GM19372 (cell line): ENCODE results near the gene PIK3C2G.
"Not testable (repeated sequence)": the region's sequence is repeated elsewhere in the genome, so short reads cannot be mapped to it uniquely, and the experiment has no call there.

Source experiments
- ATAC-seq: cut with Tn5 transposase; IDR thresholded peaks from one replicate; pipeline ENCODE4 v1.9.1; 2021; ENCODE audit warnings: mild to moderate bottlenecking, low read depth, moderate library complexity; ENCODE audit not compliant: unreplicated experiment

PIK3C2G gene

GRCh38 chr12:18261273-18261672 is at the start of gene PIK3C2G:
PIK3C2G (plus strand) TSS chr12:18261518; CDS start chr12:18282082, 20,564 bp downstream.
- ATAC-seq = no peak

- no peak for ATAC-seq
Measured at GRCh38 chr12:18217966-18218365, 43.4 kb upstream of the PIK3C2G start.

GRCh38 chr12:18221726-18222125 is 39.6 kb upstream of the PIK3C2G start:
- ATAC-seq = no peak

- ATAC-seq = no peak
Measured at GRCh38 chr12:18222699-18223098, 38.6 kb upstream of the PIK3C2G start.

- no peak for ATAC-seq
Measured at GRCh38 chr12:18224745-18225144, 36.6 kb upstream of the PIK3C2G start.

GRCh38 chr12:18239526-18239925 is 21.8 kb upstream of the PIK3C2G start:
- ATAC-seq = no peak

GRCh38 chr12:18242380-18243089 is 18.8 kb upstream of the PIK3C2G start:
- ATAC-seq = no peak

GRCh38 chr12:18243238-18243637 is 18.1 kb upstream of the PIK3C2G start:
- ATAC-seq = no peak

- ATAC-seq = no peak
Measured at GRCh38 chr12:18246066-18246465, 15.3 kb upstream of the PIK3C2G start.

- ATAC-seq = no peak
Measured at GRCh38 chr12:18250313-18250916, 10.9 kb upstream of the PIK3C2G start.

GRCh38 chr12:18254081-18254480 is 7.2 kb upstream of the PIK3C2G start:
- no peak for ATAC-seq

GRCh38 chr12:18255004-18255403 is 6.3 kb upstream of the PIK3C2G start:
- not testable (repeated sequence) for ATAC-seq

GRCh38 chr12:18257251-18257650 is 4.1 kb upstream of the PIK3C2G start:
- no peak for ATAC-seq

GRCh38 chr12:18258929-18259328 is 2.4 kb upstream of the PIK3C2G start:
- ATAC-seq = no peak

- no peak for ATAC-seq
Measured at GRCh38 chr12:18259906-18260682, 1.2 kb upstream of the PIK3C2G start.

GRCh38 chr12:18261906-18262305 is 588 bp downstream of the PIK3C2G start:
- ATAC-seq = no peak

GRCh38 chr12:18262514-18262913 is 1.2 kb downstream of the PIK3C2G start:
- ATAC-seq = no peak

- no peak for ATAC-seq
Measured at GRCh38 chr12:18264581-18265075, 3.3 kb downstream of the PIK3C2G start.

- ATAC-seq = no peak
Measured at GRCh38 chr12:18267427-18268099, 6.2 kb downstream of the PIK3C2G start.

GRCh38 chr12:18270958-18271460 is 9.7 kb downstream of the PIK3C2G start:
- no peak for ATAC-seq

GRCh38 chr12:18275981-18276380 is 14.7 kb downstream of the PIK3C2G start:
- ATAC-seq = no peak
